ENCODE results near the gene RAB5IF.
"Not testable (repeated sequence)": the region's sequence is repeated elsewhere in the genome, so short reads cannot be mapped to it uniquely, and the experiment has no call there.

Gene RAB5IF

DNA sequence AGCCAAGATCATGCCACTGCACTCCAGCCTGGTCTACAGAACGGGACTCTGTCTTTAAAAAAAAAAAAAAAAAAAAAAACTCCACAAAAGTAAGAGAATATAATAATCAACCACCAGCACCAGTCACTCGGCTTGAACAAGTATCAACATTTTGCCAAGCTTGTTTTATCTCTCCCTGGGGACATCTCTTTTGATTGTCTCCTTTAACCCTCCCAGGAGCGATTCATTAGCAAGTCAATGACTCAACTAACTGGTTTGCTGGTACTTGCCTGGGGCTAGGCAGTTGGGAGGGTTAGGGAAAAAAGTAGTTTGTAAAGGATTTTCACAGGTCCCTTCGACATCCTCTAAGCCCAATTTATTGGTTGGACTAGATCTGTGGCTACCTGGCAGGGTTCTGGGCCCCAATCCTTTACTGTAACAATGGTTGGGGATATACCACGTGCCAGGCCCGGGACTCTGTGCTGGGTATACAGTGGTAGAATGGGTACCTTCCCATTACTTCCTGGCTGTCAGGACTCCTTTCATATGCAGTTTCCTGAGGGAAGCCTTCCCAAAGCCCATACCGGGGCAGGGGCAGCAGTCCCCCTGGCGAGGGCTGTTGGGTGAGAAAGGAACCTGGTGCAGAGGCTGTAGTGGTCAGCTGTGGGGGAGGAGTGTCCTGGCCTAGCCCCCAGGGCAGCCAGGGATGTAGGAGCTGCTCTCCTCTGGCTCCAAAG, 20.0 kb upstream of the RAB5IF start:
- no peak for DNase-seq (ENCODE audit: low read depth)

DNA sequence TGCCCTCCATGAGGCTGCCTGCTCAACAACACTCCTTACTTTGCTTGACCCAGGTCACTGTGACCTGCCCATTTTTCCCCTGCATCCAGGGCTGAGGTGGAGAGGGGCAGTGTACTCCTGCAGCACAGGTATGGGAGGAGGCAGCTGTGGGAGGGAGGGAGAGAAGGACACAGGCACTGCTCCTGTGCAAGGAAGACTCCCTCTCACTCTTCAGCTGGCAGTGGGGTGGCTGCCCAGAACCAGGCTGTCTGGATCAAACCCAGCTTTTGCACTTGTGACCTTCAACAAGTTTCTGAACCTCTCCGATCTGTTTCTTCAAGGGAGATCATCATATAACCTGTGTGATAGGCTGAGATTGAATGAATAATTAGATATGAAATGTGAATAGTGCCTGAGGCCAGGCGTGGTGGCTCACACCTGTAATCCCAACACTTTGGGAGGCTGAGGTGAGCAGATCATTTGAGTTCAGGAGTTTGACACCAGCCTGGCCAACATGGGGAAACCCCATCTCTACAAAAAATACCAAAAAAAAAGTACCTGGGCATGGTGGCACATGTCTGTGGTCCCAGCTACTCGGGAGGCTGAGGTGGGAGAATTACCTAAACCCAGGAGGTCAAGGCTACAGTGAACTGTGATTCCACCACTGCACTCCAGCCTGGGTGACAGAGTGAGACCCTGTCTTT, 18.1 kb upstream of the RAB5IF start:
- DNase-seq (ENCODE audit: low read depth): no peak

DNA sequence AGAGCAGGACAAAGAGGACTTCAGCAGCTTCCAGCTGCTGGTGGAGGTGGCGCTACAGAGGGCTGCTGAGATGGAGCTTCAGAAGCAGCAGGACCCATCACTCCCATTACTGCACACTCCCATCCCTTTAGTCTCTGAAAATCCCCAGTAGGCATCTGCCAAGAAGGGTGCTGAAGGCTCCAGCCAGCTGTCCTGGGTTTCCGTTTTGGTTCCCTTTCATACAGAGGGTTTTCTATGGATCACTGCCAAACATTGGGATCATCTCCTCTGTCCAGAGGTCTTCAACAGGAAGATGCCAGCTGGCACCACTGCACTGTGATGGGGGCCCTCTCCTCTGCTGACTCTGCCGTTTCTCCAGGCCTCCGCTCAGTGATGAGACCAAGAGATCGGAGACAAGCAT, 14.3 kb upstream of the RAB5IF start:
- no peak for DNase-seq (ENCODE audit: low read depth)

DNA sequence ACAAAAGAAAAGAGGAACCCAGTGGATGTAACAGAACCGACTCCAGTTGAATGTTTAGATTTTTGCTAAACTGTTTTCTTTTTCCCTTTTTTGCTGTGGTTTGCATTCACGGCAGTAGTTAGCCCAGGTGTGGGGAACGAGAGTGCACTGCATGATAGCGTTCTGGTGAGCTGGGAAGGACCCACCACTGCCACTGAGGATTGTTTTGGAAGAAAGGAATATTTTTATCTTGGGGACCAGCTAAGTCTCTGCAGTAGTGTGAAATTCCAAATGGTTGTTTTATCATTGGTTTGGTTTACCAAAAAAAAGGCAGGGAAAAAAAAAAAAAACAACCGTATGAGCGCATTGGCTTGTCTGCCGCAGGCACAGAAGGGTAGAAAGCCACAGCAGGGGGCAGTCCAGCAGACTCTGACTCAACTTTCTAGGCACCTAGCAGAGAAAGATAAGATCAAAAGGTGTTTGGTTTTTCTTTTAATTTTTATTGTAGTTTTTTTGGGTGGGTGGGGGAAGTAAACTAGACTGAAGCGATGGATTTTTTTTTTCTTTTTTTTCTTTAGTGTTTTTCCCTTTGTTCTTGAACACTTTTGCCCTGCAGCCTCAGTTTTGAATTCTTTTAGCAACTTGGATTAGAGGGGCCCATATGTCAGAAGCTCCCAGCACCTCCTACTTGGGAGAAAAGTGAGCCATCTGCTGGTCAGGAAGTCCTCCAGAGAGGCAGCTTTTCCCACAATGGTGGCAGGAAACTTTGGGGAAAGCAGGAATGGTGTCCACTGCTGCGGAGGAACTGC, 13.5 kb upstream of the RAB5IF start:
- DNase-seq (ENCODE audit: low read depth): no peak

DNA sequence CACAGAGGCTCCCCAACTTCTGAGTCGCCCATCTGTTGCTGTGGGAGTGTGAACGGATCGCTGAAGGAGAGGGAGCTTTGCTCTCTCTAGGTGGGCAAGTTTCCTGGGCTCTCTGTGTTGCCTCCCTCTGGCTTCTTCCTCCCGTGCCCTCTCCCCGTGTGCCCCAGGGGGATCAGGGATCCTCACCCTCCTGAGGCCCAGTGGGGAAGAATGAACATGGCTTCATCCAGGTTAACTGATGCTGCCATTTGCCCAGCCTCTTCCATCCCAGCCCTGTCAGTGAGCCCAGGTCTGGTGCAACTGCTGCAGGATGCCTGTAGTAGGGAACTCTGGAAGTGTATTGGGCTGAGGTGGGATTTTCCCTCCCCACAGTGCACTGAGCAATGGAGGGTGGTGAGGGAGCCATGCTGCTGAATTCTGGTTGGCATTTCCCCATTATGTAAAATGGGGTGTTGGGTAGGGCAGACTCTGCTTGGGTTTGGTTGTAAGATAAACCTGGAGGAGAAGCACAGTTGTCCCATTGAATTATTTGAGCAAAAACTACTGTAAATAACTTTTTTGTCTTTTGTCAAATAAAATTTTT, 12.1 kb upstream of the RAB5IF start:
- no peak for DNase-seq (ENCODE audit: low read depth)

DNA sequence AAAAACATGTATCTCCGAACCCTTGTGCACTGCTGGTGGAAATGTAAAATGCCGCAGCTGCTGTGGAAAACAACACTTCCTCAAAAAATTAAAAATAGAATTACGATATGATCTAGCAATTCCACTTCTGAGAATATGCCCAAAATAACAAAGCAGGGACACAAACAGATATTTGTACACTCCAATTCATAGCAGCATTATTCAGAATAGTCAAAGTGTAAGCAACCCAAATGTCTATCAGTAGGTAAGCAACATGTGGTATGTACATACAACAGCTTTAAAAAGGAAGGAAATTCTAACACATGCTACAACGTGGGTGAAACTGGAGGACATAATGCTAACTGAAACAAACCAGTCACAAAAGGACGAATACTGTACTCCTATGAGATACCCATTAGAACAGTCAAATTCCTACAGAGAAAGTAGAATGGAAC, 5.7 kb upstream of the RAB5IF start:
- DNase-seq (ENCODE audit: low read depth): no peak

DNA sequence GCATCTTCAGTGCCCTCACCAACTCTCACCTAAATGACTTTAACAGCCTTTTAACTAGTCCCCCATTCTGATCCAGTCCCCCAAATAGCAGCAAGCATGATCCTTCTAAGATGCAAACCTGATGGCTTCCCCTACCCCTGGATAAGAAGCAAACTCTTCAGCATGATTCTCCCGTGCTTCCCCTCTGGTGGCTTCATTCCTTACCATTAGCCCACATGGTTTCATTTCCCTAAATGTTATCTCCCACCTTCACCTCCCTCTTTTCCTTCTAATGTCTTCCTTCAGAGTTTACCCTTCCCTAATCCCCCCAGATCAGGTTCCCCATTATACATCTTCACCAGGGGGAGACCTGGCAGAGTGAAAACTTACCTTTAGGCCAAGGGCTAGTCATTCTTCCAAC, 4.0 kb upstream of the RAB5IF start:
- no peak for DNase-seq (ENCODE audit: low read depth)

DNA sequence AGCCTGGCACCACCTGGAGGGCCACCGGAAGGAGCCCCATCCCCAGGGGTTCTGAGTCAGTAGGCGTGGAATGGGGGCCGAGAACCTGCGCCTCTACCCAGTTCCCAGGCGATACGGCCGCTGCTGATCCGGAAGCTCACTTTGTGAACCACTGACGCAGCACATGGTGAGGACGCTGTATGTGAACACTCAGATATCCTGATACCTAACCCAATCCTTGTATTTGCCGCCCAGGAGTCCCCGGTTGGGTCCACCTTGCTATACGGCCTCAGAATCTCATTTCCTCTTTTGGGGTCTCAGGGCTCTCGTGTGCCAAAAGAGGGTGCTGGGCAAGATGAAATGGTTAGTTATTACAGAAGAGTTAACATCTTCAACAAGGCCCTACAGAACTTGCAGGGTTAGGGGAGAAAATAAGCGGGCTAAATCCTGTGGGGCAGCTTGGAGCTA, 604 bp upstream of the RAB5IF start:
- no peak for DNase-seq (ENCODE audit: low read depth)

DNA sequence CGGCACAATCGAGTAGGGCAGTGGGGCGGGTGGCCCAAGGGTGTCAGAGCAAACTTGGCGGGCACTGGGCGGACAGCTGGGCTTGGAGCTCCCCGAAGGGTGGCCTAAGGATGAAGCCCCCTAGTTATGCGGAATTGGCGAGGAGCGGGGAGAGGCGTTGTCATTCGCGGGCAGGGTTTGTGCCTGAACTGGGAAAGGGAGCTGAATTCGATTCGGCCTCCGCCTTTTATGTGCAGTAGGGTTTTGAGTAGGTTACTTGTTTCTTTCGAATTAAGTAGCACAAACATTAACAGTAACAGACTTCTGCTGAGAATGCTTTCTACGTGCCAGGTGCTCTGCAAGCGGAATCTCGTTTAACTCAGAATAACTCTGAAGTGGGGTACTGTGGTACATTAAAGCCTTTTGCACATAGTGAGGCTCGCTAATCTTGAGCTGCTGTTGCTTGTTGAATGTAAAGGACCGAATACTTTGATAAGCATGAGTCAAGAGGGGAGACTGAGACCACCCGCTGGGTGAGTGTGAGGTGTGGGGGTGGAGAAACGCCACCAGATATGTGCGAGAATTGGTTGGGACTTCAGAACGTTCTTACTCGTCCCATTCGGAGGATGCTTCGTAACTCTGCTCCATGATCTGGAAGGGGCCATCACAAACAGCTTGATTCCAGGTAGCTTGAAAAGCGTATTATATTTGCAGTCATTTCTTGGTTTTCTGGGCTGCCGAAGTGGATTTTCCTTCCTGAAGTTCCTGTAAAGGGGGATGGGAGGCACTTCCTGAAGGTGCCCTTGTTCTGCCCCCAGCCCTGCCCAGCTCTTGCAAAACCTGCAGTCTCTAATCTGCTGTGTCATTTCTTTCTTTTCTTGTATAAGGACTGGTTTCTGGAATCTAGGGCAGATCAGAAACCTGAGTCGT, 833 bp downstream of the RAB5IF start:
- DNase-seq (ENCODE audit: low read depth): no peak

DNA sequence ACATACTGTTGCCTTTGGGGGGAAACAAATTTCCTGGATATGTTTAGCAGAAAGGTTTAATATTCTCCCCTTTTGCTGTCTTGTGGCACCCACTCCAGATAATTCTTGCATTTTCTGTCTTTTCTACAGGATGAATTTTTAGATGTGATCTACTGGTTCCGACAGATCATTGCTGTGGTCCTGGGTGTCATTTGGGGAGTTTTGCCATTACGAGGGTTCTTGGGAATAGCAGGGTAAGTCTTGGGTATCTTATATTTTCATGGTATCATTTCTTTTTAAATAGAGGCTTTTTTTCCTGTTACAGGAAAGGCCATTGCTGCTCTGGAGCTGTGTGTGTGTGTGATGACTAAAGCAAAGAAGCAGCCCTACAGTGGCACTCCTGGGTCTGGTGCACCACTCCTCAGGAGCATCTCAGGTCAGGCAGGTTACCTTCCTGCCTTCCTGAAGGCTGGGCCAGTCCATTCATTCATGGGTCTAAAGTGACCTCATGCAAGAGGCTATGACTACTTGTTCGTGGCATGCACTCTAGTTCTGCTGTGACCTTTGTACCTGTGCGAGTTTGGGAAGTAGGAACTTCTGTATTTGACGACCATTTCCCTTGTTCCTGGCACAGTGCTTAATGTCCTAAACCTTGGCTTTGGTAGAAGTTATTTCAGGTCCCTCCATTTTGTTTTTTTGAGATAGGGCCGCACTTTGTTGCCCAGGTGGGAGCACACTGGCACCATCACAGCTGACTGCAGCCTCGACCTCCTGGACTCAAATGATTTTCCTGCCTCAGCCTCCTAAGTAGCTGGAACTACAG, 2.2 kb downstream of the RAB5IF start:
- DNase-seq (ENCODE audit: low read depth): no peak

DNA sequence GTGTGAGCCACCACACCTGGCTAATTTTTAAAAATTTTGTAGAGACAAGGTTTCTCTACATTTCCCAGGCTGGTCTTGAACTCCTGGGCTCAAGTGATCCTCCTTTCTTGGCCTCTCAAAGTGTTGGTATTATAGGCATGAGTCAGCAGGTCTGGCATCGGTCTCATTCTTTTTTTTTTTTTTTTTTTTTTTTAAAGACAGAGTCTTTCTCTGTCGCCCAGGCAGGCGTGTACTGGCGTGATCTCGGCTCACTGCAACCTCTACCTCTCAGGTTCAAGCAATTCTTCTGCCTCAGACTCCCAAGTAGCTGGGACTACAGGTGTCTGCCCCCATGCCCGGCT, 2.8 kb downstream of the RAB5IF start:
- not testable (repeated sequence) for DNase-seq (ENCODE audit: low read depth)

DNA sequence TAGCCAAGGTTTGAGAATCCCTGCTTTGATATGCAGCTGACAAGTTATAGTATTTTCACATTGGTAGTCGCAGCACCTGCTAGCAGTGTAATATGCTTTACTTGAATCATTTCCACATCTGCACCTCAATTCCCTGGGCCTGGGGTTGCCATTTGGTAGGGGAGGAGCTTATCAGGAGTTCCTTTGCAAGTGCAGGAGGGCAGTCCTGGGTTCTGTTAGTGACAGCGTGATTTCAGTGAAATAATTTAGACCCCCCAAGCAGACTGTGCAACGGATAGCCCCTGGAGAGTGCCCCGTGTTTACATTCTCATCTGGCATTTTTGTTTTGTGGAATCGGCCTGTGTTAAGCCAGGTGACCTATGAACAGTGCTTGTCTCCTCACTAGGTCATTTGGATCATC, 6.0 kb downstream of the RAB5IF start:
- DNase-seq (ENCODE audit: low read depth): no peak

DNA sequence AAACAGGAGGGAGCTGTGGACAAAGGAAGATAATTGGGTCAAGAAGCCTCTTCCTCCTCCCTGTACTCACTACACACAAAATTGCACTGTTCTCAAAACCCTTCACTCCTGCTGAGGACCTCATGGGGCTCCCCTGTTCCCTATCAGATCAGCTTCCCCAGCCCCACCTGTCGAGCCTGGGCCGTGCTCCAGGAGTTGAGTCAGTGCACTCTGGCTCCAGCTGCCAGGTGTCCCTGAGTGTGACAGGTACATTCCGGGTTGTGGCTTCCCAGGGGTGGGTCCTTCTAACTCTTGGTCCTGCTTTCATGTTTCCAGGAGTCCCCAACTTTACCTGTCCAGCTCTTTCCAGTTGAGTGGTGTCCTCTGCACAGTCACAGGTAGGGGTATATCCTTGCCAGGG, 8.4 kb downstream of the RAB5IF start:
- no peak for DNase-seq (ENCODE audit: low read depth)

DNA sequence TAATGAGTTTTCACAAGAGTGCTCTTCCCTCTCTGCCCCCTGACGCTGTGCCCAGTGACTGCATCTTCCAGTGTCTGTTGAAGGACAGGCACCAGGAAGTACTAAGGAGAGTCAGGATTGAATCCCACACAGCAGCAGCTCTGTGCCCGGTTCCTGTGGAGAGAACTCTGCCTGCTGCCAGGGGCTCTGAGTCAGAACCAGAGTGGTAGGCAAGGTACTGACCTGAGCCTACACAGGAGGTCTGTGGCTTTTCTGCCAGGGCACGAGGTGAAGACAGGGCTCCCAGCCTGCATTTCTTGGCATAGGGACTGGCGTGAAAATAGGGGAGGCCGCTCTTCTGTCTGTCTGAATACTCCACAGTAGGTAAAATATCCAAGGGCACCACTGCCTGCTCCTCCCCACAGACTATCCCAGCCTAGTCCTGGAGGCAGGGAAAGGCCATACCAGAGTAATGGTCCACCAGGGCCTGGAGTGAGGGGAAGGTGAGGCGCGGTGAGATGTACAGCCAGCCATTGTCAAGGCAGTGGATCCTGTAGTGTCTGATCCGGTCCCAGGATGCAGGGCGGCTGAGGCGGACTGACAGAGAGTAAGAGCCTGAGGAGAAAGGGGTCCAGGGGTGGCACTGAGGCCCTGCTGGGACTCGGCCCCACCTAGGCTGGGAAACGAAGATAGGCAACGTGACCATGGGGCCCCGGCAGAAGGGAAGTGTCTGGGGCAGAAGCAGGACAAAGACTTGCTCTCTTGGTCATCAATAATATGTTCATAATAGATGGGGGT, 9.4 kb downstream of the RAB5IF start:
- no peak for DNase-seq (ENCODE audit: low read depth)

DNA sequence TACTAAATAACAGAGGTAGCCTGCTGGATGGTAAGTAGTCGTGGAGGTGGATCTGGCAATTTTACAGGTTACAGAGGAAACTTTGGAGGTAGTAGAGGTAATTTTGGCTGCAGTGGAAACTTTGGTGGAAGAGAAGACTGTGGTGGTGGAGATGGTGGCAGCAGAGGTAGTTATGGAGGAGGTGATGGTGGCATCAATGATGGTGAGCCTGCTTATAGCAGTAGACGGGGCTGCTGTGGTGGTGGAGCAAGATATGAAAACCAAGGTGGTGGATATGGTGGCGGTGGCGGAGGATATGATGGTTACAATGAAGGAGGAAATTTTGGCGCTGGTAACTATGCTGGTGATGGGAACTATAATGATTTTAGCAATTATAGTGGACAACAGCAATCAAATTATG, 15.3 kb downstream of the RAB5IF start:
- DNase-seq (ENCODE audit: low read depth): no peak

DNA sequence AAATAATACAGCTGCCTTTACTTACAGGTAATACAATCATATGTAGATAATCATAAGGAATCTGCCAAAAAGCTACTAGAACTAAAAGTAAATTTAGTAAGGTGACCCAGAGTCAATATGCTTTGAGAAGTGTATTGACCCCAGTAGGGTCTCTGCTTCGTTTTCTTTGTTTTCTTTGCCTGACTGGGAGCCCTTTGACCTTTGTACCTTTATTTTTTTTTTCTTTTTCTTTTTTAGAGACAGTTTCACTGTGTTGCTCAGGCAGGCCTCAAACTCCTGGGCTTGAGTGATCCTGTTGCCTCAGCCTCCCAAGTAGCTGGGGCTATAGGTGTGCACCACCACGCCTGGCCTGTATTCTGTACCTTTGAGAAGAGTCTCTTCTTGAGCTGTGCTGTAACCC, 17.9 kb downstream of the RAB5IF start:
- no peak for DNase-seq (ENCODE audit: low read depth)

DNA sequence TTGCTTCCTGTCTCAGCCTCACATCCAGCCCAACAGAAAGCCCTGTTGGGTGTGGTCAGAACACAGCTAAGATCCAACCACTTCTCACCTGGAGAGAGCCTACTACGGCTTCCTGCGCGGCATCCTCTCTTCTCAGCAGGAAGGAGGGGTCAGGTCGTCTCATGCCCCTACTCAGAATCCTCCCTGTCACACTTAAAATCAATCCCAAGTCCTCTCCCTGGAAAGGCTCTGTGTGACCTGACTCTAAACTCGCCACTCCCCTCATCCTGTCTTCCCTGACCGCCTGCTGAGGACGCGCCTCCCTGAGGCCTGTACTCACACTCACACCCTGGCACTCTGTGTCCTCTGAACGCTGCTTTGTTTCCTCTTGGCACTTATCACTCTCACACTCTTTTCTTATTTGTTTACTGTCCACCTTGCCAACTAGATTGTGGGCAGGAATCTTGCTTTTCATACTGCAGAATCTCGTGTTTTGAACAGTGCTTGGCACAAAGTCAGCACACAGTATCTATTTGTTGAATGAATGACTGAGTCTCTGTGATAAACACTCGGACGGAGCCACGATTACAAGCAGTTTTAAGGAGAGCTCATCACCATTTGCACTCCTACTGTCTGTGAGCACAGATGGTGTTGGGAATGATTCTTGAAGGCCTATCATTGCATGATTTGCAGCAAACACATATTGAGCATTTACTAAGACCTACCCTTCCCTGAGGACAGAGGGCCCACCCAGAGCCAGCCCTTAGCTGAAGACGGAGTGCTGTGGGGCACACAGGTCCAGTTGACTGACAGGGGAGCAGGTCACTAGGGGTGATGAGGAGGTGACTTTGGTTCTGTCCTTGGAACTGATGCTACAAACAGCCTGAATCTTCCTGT, 18.7 kb downstream of the RAB5IF start:
- no peak for DNase-seq (ENCODE audit: low read depth)

DNA sequence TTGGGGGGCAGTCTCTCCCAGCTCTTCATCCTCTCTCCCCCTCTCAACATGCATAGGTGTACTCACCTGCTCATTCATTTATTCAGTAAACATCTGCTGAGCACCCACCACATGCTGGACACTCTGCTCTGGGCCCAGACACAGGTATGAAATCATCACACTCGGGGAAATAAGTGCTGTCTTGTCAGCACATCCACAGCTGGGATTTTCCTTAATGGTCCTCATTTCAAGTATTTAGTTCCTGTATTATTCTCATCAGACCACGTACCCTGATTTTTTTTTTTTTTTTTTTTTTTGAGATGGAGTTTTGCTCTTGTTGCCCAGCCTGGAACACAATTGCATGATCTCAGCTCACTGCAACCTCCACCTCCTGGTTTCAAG, 19.4 kb downstream of the RAB5IF start:
- no peak for DNase-seq (ENCODE audit: low read depth)

DNA sequence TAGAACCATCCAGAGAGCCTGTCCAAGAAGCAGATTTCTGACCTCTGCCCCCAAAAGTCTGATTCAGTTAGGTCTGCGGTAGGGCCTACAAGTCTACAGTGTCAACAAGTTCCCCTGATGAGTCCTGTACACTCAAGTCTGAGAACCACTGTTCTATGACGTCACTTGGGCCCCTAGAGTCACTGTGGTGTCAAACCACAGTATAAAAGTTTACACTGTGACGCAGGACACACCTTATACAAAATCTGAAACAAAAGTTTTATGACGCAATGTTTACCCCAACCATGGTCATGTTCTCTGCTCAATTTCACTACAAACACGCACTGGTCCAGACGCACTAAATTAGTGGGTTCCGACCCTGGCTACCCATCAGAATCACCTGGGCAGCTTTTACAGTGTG, 22.5 kb downstream of the RAB5IF start:
- DNase-seq (ENCODE audit: low read depth): no peak
